GM21717 (cell line): Measurements from ENCODE around the gene SCAF4.
A peak's percentile ranks its signal among the peaks of the same experiment; 100 is the strongest.
"Not testable (repeated sequence)": the region's sequence is repeated elsewhere in the genome, so short reads cannot be mapped to it uniquely, and the experiment has no call there.

Experiments
- ATAC-seq: cut with Tn5 transposase; IDR thresholded peaks from one replicate; pipeline ENCODE4 v1.9.1; 2021; ENCODE audit warnings: mild to moderate bottlenecking, moderate library complexity; ENCODE audit not compliant: unreplicated experiment

SCAF4 gene

DNA sequence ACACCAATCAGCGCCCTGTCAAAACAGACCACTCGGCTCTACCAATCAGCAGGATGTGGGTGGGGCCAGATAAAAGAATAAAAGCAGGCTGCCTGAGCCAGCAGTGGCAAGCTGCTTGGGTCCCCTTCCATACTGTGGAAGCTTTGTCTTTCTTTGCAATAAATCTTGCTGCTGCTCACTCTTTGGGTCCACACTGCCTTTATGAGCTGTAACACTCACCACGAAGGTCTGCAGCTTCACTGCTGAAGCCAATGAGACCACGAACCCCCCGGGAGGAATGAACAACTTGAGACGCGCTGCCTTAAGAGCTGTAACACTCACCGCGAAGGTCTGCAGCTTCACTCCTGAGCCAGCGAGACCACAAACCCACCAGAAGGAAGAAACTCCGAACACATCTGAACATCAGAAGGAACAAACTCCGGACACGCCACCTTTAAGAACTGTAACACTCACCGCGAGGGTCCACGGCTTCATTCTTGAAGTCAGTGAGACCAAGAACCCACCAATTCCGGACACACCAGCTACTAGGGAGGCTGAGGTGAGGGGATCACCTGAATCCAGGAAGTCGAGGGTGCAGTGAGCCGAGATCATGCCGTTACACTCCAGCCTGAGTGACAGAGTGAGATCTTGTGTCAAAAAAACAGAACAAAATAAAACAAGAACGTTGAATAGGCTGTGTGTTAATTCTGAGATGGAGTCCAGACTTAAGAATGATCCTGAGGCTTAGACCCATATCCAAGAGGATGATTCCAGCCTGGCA lies 76.9 kb downstream of the SCAF4 start:
- ATAC-seq = not testable (repeated sequence)

DNA sequence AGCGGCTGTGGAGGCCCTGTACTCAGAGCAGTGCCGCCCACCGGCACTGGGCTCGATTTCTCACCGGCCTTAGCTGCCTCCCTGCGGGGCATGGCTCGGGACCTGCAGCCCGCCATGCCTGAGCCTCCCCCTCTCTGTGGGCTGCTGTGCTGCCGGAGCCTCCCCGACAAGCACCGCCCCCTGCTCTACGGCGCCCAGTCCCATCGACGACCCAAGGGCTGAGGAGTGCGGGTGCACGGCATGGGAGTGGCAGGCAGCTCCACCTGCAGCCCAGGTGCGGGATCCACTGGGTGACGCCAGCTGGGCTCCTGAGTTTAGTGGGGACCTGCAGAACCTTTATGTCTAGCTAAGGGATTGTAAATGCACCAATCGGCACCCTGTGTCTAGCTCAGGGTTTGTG lies 77.6 kb downstream of the SCAF4 start:
- ATAC-seq = no peak

DNA sequence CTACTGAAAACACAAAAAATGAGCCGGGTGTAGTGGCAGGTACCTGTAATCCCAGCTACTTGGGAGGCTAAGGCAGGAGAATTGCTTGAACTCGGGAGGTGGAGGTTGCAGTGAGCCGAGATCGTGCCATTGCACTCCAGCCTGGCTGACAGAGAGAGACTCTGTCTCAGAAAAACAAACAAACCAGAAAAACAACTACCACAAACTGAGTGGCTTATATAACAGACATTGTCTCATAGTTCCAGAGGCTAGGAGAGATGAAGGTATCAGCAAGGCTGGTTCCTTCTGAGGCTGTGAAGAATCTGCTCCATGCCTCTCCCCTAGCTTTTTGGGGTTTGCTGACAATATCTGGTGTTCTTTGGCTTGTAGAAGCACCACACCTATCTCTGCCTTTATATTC lies 80.4 kb downstream of the SCAF4 start:
- not testable (repeated sequence) for ATAC-seq

DNA sequence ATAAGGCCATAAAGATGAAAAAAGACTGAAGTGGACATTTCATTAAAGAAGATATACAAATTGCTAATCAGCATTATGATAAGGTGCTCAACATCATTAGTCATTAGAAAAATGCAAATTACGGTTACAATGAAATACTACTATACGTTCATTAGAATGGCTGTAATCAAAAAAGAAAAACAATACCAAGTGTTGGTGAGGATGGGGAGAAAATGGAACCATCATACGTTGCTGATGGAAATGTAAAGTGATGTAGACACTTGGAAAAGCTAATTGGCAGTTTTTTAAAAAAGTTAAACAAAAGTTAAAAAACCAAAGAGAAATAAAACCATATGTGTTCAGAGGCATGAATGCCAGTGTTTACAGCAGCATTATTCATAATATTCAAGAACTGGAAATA lies 81.0 kb downstream of the SCAF4 start:
- no peak for ATAC-seq

DNA sequence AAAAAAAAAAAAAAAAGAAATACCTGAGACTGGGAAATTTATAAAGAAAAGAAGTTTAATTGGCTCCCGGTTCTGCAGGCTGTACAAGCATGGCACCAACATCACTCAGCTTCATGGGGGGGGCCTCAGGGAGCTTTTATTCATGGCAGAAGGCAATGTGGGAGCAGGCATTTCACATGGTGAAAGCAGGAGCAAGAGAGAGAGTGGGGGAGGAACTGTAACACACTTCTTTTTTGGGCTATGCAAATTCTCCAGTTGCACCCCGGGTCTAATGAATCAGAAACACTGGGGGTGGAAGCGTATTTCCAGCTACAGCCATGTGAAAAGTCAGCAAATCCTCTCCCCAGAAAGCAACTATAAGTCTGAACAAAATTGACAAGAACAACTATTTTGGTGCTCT lies 84.3 kb downstream of the SCAF4 start:
- peak; percentile 56 for ATAC-seq

DNA sequence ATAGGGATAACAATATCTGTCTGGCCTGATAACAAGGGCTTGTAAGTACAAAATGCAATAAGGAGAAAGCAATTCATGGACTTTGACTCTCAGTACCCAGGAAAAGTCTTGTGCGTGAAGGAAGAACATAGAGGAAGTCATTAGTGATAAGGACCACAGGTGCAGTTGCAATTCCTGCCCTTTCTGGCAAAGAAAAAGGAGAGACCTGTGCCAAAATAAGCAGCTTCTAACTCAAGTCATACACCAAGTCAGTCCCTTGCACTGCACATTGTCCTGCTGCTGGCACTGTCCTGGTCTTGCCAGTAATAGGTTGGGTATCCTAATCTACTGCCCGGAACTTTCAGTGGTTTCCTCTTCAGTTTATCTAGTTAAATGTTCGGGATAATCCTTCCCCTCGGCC lies 87.3 kb downstream of the SCAF4 start:
- no peak for ATAC-seq

DNA sequence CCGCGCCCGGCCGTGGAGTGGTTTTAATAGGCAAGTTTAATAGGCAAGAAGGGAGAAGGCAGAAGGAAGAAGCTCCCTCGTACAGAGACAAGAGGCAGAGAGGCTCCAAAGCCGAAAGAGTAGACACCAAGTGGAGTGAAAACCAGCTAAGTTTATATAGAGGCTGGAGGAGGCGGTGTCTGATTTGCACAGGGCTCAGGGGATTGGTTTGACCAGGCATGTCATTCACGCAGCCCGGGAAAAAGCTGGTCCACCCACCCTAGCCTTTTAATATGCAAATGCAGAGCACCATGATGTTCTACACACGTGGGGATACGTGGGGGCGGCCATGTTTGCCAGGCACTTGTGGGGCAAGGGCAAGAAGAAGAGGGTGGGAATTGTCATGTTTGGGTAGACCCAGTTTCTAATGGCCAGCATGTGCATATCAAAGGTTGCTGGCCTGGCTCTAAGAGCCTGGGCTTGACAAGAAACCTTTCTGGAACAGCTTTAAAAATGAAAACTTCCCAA lies 90.4 kb downstream of the SCAF4 start:
- no peak for ATAC-seq

DNA sequence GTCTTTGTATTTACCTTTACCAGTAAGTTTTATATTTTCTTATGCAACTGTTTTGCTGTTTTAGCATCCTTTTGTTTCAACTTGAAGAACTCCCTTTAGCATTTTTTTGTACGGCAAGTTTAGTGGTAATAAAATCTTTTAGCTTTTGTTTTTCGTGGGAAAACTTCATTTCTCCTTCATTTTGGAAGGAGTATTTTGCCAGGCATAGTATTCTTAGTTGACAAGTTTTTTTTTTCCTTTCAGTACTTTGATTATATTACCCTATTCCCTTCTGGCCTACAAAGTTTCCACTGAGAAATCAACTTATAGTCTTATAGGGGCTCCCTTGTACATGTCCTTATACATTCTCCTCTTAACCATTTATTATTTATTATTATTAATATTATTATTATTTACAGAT lies 95.0 kb downstream of the SCAF4 start:
- ATAC-seq = no peak

DNA sequence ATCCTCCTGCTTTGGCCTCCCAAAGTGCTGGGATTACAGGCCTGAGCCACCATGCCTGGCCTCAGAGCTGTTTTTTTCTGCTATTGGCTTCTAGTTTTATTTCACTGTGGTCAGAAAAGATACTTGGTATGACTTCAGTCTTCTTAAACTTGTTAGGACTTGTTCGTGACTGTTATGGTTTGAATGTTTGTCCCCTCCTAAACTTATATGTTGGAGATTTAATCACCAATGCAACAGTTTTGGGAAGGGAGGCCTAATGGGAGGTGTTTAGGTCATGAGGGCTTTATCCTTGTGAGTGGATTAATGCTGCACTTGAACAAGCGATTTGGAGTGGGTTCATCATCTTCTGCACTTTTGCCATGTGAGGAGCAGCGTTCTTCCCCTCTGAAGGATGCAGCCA lies 96.9 kb downstream of the SCAF4 start:
- no peak for ATAC-seq

DNA sequence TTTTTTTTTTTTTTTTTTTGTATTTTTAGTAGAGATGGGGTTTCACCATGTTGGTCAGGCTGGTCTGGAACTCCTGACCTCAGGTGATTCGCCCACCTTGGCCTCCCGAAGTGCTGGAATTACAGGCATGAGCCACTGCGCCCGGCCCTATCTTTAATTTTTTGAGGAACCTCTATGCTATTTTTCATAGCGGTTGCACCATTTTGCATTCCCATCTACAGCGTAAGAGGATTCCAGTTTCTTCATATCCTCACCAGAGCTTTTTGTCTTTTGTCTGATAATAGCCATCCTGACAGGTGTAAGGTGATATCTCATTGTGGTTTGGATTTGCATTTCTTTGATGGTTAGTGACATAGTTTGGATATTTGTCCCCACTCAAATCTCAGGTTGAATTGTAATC lies 100.0 kb downstream of the SCAF4 start:
- ATAC-seq = not testable (repeated sequence)

DNA sequence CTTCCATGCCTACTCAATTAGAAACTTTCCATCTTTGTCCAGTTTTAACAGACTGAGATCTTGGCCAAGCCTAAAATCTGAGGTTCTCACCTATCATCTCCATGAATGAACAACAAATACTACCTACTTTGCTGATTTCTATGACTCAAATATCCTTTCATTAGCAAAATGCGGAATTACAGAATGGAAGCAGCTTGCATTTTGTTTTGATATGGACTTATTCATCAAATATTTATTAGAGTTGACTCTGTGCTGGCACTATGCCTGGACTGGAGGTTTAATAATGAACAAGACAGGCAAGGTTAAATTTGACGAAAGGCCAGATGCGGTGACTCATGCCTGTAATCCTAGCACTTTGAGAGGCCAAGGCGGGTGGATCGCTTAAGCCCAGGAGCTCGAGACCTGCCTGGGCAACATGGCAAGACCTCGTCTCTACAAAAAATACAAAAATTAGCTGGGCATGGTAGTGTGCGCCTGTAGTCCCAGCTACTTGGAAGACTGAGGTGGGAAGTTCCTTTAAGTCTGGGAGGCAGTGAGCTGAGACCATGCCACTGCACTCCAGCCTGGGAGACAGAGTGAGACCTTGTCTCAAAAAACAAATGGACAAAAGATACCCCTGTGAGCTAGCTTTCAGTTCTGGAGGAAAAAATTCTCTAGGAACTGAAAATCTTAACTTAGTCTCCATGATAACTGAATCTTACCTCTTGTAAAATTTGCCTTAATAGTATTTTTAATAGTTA lies 101.8 kb downstream of the SCAF4 start:
- ATAC-seq = no peak

DNA sequence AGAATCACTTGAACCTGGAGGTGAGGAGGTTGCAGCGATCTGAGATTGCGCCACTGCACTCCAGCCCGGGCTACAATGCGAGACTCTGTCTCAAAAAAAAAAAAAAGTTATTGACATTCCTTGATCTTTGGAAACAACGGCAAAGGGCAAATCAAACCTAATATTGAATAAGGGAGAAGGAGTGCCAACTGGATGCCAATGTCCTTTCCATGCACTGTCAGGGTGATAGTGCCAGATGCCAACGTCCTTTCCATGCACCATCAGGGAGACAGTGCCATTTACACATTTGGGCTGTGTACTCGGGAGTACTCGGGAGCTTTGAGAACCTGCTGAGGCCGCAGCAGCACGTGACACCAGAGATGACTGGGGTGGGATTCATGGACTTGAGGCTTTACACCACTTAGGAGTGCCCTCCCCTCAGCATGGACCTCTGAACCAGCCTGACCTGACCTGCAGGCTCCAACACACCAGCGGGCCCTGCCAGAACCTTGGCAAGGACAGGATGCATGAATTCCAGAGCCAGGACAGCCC lies 106.9 kb downstream of the SCAF4 start:
- no peak for ATAC-seq

DNA sequence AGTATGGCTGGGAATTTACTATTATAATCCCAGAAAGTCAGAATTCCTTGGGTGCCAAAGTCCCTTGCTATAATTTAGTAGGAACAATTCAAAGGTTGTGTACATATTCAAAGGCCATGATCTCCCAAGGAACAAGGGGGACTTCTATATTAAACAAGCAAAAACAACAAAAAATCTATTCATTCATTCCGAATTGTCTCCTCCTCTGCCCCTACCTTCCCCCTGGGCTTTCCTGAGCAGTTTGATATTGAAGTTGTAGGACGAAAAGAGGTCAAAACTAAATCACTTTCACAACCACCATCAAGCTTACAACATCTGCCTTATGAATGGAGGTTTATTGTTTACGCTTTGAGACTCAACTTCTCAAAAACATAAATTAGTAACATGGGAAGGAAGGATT lies 107.7 kb downstream of the SCAF4 start:
- ATAC-seq = no peak

DNA sequence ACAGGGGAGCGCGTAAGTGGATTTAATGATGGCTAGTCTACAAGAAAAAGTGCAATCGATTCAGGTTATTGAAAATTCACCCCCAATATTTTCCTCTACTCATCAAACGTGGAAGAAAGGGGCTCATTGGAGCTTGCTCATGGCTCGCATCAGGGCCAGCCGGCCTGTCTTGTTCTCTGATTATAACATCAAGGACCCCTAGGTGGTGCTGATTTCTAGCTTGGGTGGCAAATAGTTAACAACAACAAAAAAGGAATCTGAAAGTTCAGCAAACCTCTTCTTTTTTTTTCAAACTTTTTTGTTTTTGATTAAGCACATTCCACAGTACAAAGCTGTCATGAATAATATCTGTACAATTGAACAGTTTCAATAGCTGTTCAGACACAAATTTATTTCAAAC lies 108.3 kb downstream of the SCAF4 start:
- ATAC-seq = no peak

DNA sequence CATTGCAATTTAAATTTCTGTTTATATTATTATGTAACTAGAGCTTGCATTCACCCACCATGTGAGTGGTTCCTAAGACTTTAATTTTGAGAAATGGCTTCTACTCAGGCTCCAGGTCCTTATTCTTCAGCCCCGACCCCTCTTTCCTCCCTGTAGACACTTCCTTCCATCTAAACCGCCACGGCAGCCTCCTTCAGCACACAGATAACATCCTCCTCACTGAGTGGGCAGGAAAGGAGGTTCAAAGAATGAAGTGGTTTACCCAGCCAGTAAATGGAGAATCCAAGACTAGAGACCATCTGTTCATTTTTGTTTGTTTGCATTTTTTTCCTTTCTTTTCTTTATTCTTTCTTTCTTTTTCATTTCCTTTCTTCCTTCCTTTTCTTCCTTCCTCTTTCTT lies 109.5 kb downstream of the SCAF4 start:
- no peak for ATAC-seq
